Measurements from ENCODE around the gene ATP2A3. TPM values are rescaled to one million over a fixed set of nuclear protein-coding genes. Genes with fewer than 3 reads are reported as not detected.

Gene ATP2A3
- total and polyA plus RNA-seq, 2 donors (not counting 3 experiments of a cell fraction or from before 2014, with no cell fraction given), result 0.37 to 0.55 TPM

- no peaks in the 10 kb centered on the region for H3K9me3 ChIP-seq (replicated peaks; ENCODE audit: control insufficient read depth, insufficient read depth, low read length)
- peaks cover 0 to 27% of the 10 kb centered on the region in 2 experiments for H3K36me3 ChIP-seq (ENCODE audit: control insufficient read depth in 2 of 2, extremely low read depth in 1 of 2, insufficient read depth in 2 of 2, low read length in 2 of 2)
- H3K27me3 ChIP-seq (ENCODE audit: control insufficient read depth in 2 of 2, insufficient read depth in 2 of 2, low read length in 2 of 2), result no peaks in the 10 kb centered on the region
- H3K9me1 ChIP-seq (replicated peaks; ENCODE audit: control insufficient read depth, extremely low read depth, insufficient read depth, low read length), result no peaks in the 10 kb centered on the region
- no peak overlapping the region for H3K4me2 ChIP-seq (ENCODE audit: insufficient read depth, low read length)
- no peaks in the 10 kb centered on the region for H3K79me2 ChIP-seq (ENCODE audit: control insufficient read depth, insufficient read depth, low read length)
- H2AFZ ChIP-seq (ENCODE audit: low read depth, low read length), result no peak overlapping the region
- no peak overlapping the region for H3K9ac ChIP-seq (replicated peaks; ENCODE audit: extremely low read depth, insufficient read depth, low read length)
- TF ChIP-seq, protein P1, sequence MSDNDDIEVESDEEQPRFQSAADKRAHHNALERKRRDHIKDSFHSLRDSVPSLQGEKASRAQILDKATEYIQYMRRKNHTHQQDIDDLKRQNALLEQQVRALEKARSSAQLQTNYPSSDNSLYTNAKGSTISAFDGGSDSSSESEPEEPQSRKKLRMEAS (IDR thresholded peaks at IDR 0.05; ENCODE audit: insufficient read depth, insufficient read length), result peak; percentile 56
- TF ChIP-seq MYC (IDR thresholded peaks at IDR 0.05; ENCODE audit: low read depth, low read length) (no peak), CTCF (IDR thresholded peaks at IDR 0.05; ENCODE audit: extremely low read depth in 1 of 2, insufficient read depth in 1 of 2, low read depth in 1 of 2, low read length in 2 of 2) (peak; percentile 90 to 92)
- peaks cover 9% of the 10 kb centered on the region for H3K4me1 ChIP-seq (ENCODE audit: control insufficient read depth, extremely low read depth, insufficient read depth, low read length)
- no peak overlapping the region for H3K4me3 ChIP-seq (replicated peaks in 1 of 3; ENCODE audit: insufficient read depth in 1 of 3, low read depth in 1 of 3, low read length in 3 of 3)
- no TSS peak for BruUV-seq (replicated peaks)
- no peak overlapping the region for H3K27ac ChIP-seq (ENCODE audit: insufficient read depth, low read depth, low read length)
- intact Hi-C loops (cut with micrococcal nuclease) (loop anchor here (1.0 to 2.0 kb wide), 4 partner anchors 40 to 141 kb away; partner anchors contain the start of gene ATP2A3), dilution Hi-C loops (cut with MboI; ENCODE audit: extremely low pct_ligation_motif_present, low sequenced_read_pairs) (no loop called here)
- ChIA-PET POLR2A (no interaction called here), CTCF (interaction anchor here (0.7 to 7.3 kb wide), 10 partner anchors 9 to 161 kb away, joined by 3 to 84 read pairs (median 4); partner anchors contain the start of genes ATP2A3, NCBP3 and P2RX1)
- FAIRE-seq (peak; percentile 73), DNase-seq (ENCODE audit: low read depth, low spot score) (peak; percentile 49)
- H4K20me1 ChIP-seq (replicated peaks; ENCODE audit: control insufficient read depth, extremely low read depth, insufficient read depth, low read length), result no peaks in the 10 kb centered on the region
These were observed 40.5 kb upstream of the ATP2A3 start for GRCh38 chr17:4004517-4005295.
